ENCODE measurements around the gene PITPNM2.
"Not testable (repeated sequence)": the region's sequence is repeated elsewhere in the genome, so short reads cannot be mapped to it uniquely, and the experiment has no call there.

The PITPNM2 gene

GRCh38 chr12:123120452-123121166, 30.3 kb downstream of the PITPNM2 start:
- no peak for DNase-seq (ENCODE audit: low read depth in 3 of 3)

GRCh38 chr12:123119808-123120207, 31.1 kb downstream of the PITPNM2 start:
- peak; percentile 11 to 43 (median 18) for DNase-seq (ENCODE audit: low read depth in 3 of 3)

- no peak for DNase-seq (ENCODE audit: low read depth in 3 of 3)
These were observed 32.4 kb downstream of the PITPNM2 start for GRCh38 chr12:123118497-123118896.

GRCh38 chr12:123115409-123116121, 35.3 kb downstream of the PITPNM2 start:
- no peak for DNase-seq (ENCODE audit: low read depth in 3 of 3)

GRCh38 chr12:123114304-123115083, 36.4 kb downstream of the PITPNM2 start:
- DNase-seq (ENCODE audit: low read depth in 3 of 3): no peak

GRCh38 chr12:123113026-123113425, 37.9 kb downstream of the PITPNM2 start:
- no peak for DNase-seq (ENCODE audit: low read depth in 3 of 3)

GRCh38 chr12:123111498-123112165, 39.3 kb downstream of the PITPNM2 start:
- no peak for DNase-seq (ENCODE audit: low read depth in 3 of 3)

GRCh38 chr12:123109319-123109772, 41.5 kb downstream of the PITPNM2 start:
- DNase-seq (ENCODE audit: low read depth in 3 of 3): no peak

GRCh38 chr12:123108682-123109066, 42.2 kb downstream of the PITPNM2 start:
- no peak for DNase-seq (ENCODE audit: low read depth in 3 of 3)

GRCh38 chr12:123107926-123108681, 42.8 kb downstream of the PITPNM2 start:
- DNase-seq (ENCODE audit: low read depth in 3 of 3): no peak

GRCh38 chr12:123106640-123107359, 44.1 kb downstream of the PITPNM2 start:
- peak in 2 of 3 experiments; percentile 18 to 62 for DNase-seq (ENCODE audit: low read depth in 3 of 3)

GRCh38 chr12:123105211-123105826, 45.6 kb downstream of the PITPNM2 start:
- DNase-seq (ENCODE audit: low read depth in 3 of 3): no peak

GRCh38 chr12:123104809-123105208, 46.1 kb downstream of the PITPNM2 start:
- DNase-seq (ENCODE audit: low read depth in 3 of 3): no peak

GRCh38 chr12:123104094-123104493, 46.8 kb downstream of the PITPNM2 start:
- DNase-seq (ENCODE audit: low read depth in 3 of 3): not testable (repeated sequence)

- no peak for DNase-seq (ENCODE audit: low read depth in 3 of 3)
These were observed 47.9 kb downstream of the PITPNM2 start for GRCh38 chr12:123102781-123103503.

GRCh38 chr12:123102366-123102765, 48.5 kb downstream of the PITPNM2 start:
- DNase-seq (ENCODE audit: low read depth in 3 of 3): no peak

GRCh38 chr12:123101526-123101925, 49.4 kb downstream of the PITPNM2 start:
- no peak for DNase-seq (ENCODE audit: low read depth in 3 of 3)
